ENCODE measurements around the gene KRT14.
A peak's percentile ranks its signal among the peaks of the same experiment; 100 is the strongest.
"Not testable (repeated sequence)": the region's sequence is repeated elsewhere in the genome, so short reads cannot be mapped to it uniquely, and the experiment has no call there.

The KRT14 gene

GRCh38 chr17:41576740-41577139 lies 10.0 kb downstream of the KRT14 start:
- not testable (repeated sequence) for DNase-seq

- DNase-seq = no peak
Observed at GRCh38 chr17:41575336-41575735, 11.4 kb downstream of the KRT14 start.

GRCh38 chr17:41571561-41572434 lies 14.9 kb downstream of the KRT14 start, which contains the start of gene KRT9:
KRT9 (minus strand) TSS chr17:41572059; CDS start chr17:41571992, 67 bp downstream.
- DNase-seq = no peak

- DNase-seq = no peak
Observed at GRCh38 chr17:41567317-41567716, 19.4 kb downstream of the KRT14 start.

- DNase-seq = no peak
Observed at GRCh38 chr17:41565338-41565737, 21.4 kb downstream of the KRT14 start.

- no peak for DNase-seq
Observed at GRCh38 chr17:41563607-41564170, 23.0 kb downstream of the KRT14 start.

GRCh38 chr17:41561554-41561953 lies 25.1 kb downstream of the KRT14 start:
- no peak for DNase-seq

- DNase-seq = no peak
Observed at GRCh38 chr17:41559548-41559947, 27.1 kb downstream of the KRT14 start.

- no peak for DNase-seq
Observed at GRCh38 chr17:41556931-41557330, 29.8 kb downstream of the KRT14 start.

- DNase-seq = no peak
Observed at GRCh38 chr17:41556306-41556705, 30.4 kb downstream of the KRT14 start.

GRCh38 chr17:41555105-41555887 lies 31.4 kb downstream of the KRT14 start:
- no peak for DNase-seq

- DNase-seq = no peak
Observed at GRCh38 chr17:41553987-41554680, 32.6 kb downstream of the KRT14 start.

GRCh38 chr17:41553176-41553575 lies 33.5 kb downstream of the KRT14 start:
- DNase-seq = no peak

- DNase-seq = no peak
Observed at GRCh38 chr17:41552455-41552854, 34.2 kb downstream of the KRT14 start.

GRCh38 chr17:41551365-41551764 lies 35.3 kb downstream of the KRT14 start:
- DNase-seq = no peak

- no peak for DNase-seq
Observed at GRCh38 chr17:41549596-41550039, 37.1 kb downstream of the KRT14 start.

- DNase-seq = peak; percentile 55
Observed at GRCh38 chr17:41548844-41549595, 37.7 kb downstream of the KRT14 start.

GRCh38 chr17:41547921-41548843 lies 38.5 kb downstream of the KRT14 start:
- no peak for DNase-seq

GRCh38 chr17:41547378-41547841 lies 39.3 kb downstream of the KRT14 start:
- DNase-seq = no peak

- no peak for DNase-seq
Observed at GRCh38 chr17:41546819-41547218, 39.9 kb downstream of the KRT14 start.

Measured in NCI-H1105 treated with DMSO at 0.1 percent for 48 hours (cell line).